ENCODE data around the gene MGMT. TPM values are rescaled to one million over a fixed set of nuclear protein-coding genes. Genes with fewer than 3 reads are reported as not detected.

Gene MGMT
- total and polyA plus RNA-seq, 2 donors (not counting 3 experiments of a cell fraction or from before 2014, with no cell fraction given), result 15.0 to 15.2 TPM

- H4K20me1 ChIP-seq (replicated peaks; ENCODE audit: control insufficient read depth, extremely low read depth, insufficient read depth, low read length), result no peaks in the 10 kb centered on the region
- no peak overlapping the region for H3K4me3 ChIP-seq (replicated peaks in 1 of 3; ENCODE audit: insufficient read depth in 1 of 3, low read depth in 1 of 3, low read length in 3 of 3)
- ChIA-PET POLR2A (no interaction called here), CTCF (no interaction called here)
- DNase-seq (ENCODE audit: low read depth, low spot score) (no peak), FAIRE-seq (no peak)
- no peak overlapping the region for H3K27ac ChIP-seq (ENCODE audit: insufficient read depth, low read depth, low read length)
- no peaks in the 10 kb centered on the region for H3K79me2 ChIP-seq (ENCODE audit: control insufficient read depth, insufficient read depth, low read length)
- H2AFZ ChIP-seq (ENCODE audit: low read depth, low read length), result no peak overlapping the region
- H3K9me3 ChIP-seq (replicated peaks; ENCODE audit: control insufficient read depth, insufficient read depth, low read length), result no peaks in the 10 kb centered on the region
- no peak overlapping the region for H3K9ac ChIP-seq (replicated peaks; ENCODE audit: extremely low read depth, insufficient read depth, low read length)
- intact Hi-C loops (cut with micrococcal nuclease) (no loop called here), dilution Hi-C loops (cut with MboI; ENCODE audit: extremely low pct_ligation_motif_present, low sequenced_read_pairs) (no loop called here)
- H3K4me1 ChIP-seq (ENCODE audit: control insufficient read depth, extremely low read depth, insufficient read depth, low read length), result no peaks in the 10 kb centered on the region
- no peaks in the 10 kb centered on the region for H3K9me1 ChIP-seq (replicated peaks; ENCODE audit: control insufficient read depth, extremely low read depth, insufficient read depth, low read length)
- no peaks in the 10 kb centered on the region for H3K27me3 ChIP-seq (ENCODE audit: control insufficient read depth in 2 of 2, insufficient read depth in 2 of 2, low read length in 2 of 2)
- TF ChIP-seq CTCF (IDR thresholded peaks at IDR 0.05; ENCODE audit: extremely low read depth in 1 of 2, insufficient read depth in 1 of 2, low read depth in 1 of 2, low read length in 2 of 2) (no peak), JUN (IDR thresholded peaks at IDR 0.05; ENCODE audit: borderline replicate concordance, insufficient read depth, insufficient read length, low read depth) (no peak), FOS (IDR thresholded peaks at IDR 0.05; ENCODE audit: borderline replicate concordance, insufficient read depth, low read length) (no peak), POLR2AphosphoS5 (IDR thresholded peaks at IDR 0.05; ENCODE audit: insufficient read depth, low read depth, low read length) (no peak), MAX (IDR thresholded peaks at IDR 0.05; ENCODE audit: insufficient read depth, insufficient read length) (no peak), GATA2 (IDR thresholded peaks at IDR 0.05; ENCODE audit: insufficient read depth, insufficient read length, low read depth, low read length) (no peak), MYC (IDR thresholded peaks at IDR 0.05; ENCODE audit: low read depth, low read length) (no peak), POLR2A (IDR thresholded peaks at IDR 0.05; ENCODE audit: low read depth, low read length) (no peak), EZH2 (IDR thresholded peaks at IDR 0.05; ENCODE audit: borderline replicate concordance, low read depth, low read length, severe bottlenecking) (no peak)
- no peak overlapping the region for H3K4me2 ChIP-seq (ENCODE audit: insufficient read depth, low read length)
- no peaks in the 10 kb centered on the region for H3K36me3 ChIP-seq (ENCODE audit: control insufficient read depth in 2 of 2, extremely low read depth in 1 of 2, insufficient read depth in 2 of 2, low read length in 2 of 2)
- BruUV-seq (replicated peaks), result no TSS peak
Measured at GRCh38 chr10:129615921-129616525, 149.0 kb downstream of the MGMT start.
